CD4-positive, alpha-beta T cell treated with Interleukin-2 at 100 ng/mL for 4 hours (primary cell): ENCODE measurements around the gene RAET1L.
"Not testable (repeated sequence)": the region's sequence is repeated elsewhere in the genome, so short reads cannot be mapped to it uniquely, and the experiment has no call there.

Source experiments
- DNase-seq: peaks from one replicate; pipeline ENCODE4 v3.0.0-alpha.2; 2020; ENCODE audit warnings: low spot score

RAET1L gene

GRCh38 chr6:150016324-150017185, 8.8 kb downstream of the RAET1L start:
- peak; percentile 83 for DNase-seq

GRCh38 chr6:150015281-150016001, 9.9 kb downstream of the RAET1L start:
- peak; percentile 47 for DNase-seq

- DNase-seq, result not testable (repeated sequence)
Observed at GRCh38 chr6:150014623-150015280, 10.6 kb downstream of the RAET1L start.

GRCh38 chr6:150013785-150014622, 11.3 kb downstream of the RAET1L start:
- not testable (repeated sequence) for DNase-seq

- not testable (repeated sequence) for DNase-seq
Observed at GRCh38 chr6:150012846-150013784, 12.2 kb downstream of the RAET1L start.

GRCh38 chr6:150008588-150008987, 16.7 kb downstream of the RAET1L start:
- DNase-seq, result peak; percentile 37

GRCh38 chr6:150006961-150007464, 18.3 kb downstream of the RAET1L start:
- DNase-seq, result peak; percentile 39

- no peak for DNase-seq
Observed at GRCh38 chr6:150005761-150006651, 19.3 kb downstream of the RAET1L start.

- DNase-seq, result peak; percentile 90
Observed at GRCh38 chr6:150004783-150005717, 20.3 kb downstream of the RAET1L start.

- peak; percentile 71 for DNase-seq
Observed at GRCh38 chr6:150004101-150004782, 21.1 kb downstream of the RAET1L start.

- DNase-seq, result not testable (repeated sequence)
Observed at GRCh38 chr6:150003599-150003998, 21.7 kb downstream of the RAET1L start.

- DNase-seq, result no peak
Observed at GRCh38 chr6:150002710-150003109, 22.6 kb downstream of the RAET1L start.

GRCh38 chr6:150001295-150002008, 23.9 kb downstream of the RAET1L start:
- DNase-seq, result peak; percentile 18

- DNase-seq, result no peak
Observed at GRCh38 chr6:149999636-150000035, 25.7 kb downstream of the RAET1L start.

GRCh38 chr6:149995971-149996370, 29.4 kb downstream of the RAET1L start:
- DNase-seq, result no peak

- DNase-seq, result no peak
Observed at GRCh38 chr6:149995235-149995750, 30.0 kb downstream of the RAET1L start.

- DNase-seq, result no peak
Observed at GRCh38 chr6:149991838-149992237, 33.5 kb downstream of the RAET1L start.
